Fibroblast of peridontal ligament (primary cell): ENCODE measurements around the gene WNT5A.
A peak's percentile ranks its signal among the peaks of the same experiment; 100 is the strongest.

Source experiments
- DNase-seq: peaks from one replicate; pipeline ENCODE4 v3.0.0-alpha.2; 2010; ENCODE audit errors: extremely low read depth

Gene WNT5A

GRCh38 chr3:55481744-55482495 lies 5.2 kb downstream of the WNT5A start:
- DNase-seq = no peak

GRCh38 chr3:55480911-55481743 lies 6.0 kb downstream of the WNT5A start:
- peak; percentile 80 for DNase-seq

- no peak for DNase-seq
These were observed 9.5 kb downstream of the WNT5A start for GRCh38 chr3:55477306-55478303.

- DNase-seq = peak; percentile 64
These were observed 10.6 kb downstream of the WNT5A start for GRCh38 chr3:55476515-55476914.

GRCh38 chr3:55474213-55474632 lies 12.9 kb downstream of the WNT5A start:
- DNase-seq = no peak

- DNase-seq = no peak
These were observed 13.3 kb downstream of the WNT5A start for GRCh38 chr3:55473788-55474187.

- no peak for DNase-seq
These were observed 15.4 kb downstream of the WNT5A start for GRCh38 chr3:55471522-55472280.

- no peak for DNase-seq
These were observed 16.0 kb downstream of the WNT5A start for GRCh38 chr3:55471084-55471483.

- DNase-seq = no peak
These were observed 17.1 kb downstream of the WNT5A start for GRCh38 chr3:55469957-55470526.

- DNase-seq = no peak
These were observed 18.9 kb downstream of the WNT5A start for GRCh38 chr3:55468251-55468650.

- DNase-seq = peak; percentile 79
These were observed 20.0 kb downstream of the WNT5A start for GRCh38 chr3:55467099-55467498.

GRCh38 chr3:55466526-55466925 lies 20.6 kb downstream of the WNT5A start:
- no peak for DNase-seq

- DNase-seq = peak; percentile 62
These were observed 25.2 kb downstream of the WNT5A start for GRCh38 chr3:55461896-55462295.

- DNase-seq = no peak
These were observed 27.3 kb downstream of the WNT5A start for GRCh38 chr3:55459838-55460237.

- no peak for DNase-seq
These were observed 28.8 kb downstream of the WNT5A start for GRCh38 chr3:55458181-55458790.

GRCh38 chr3:55455915-55456314 lies 31.2 kb downstream of the WNT5A start:
- DNase-seq = no peak

- no peak for DNase-seq
These were observed 32.5 kb downstream of the WNT5A start for GRCh38 chr3:55454611-55455010.

GRCh38 chr3:55453886-55454496 lies 33.1 kb downstream of the WNT5A start:
- no peak for DNase-seq

GRCh38 chr3:55452886-55453285 lies 34.2 kb downstream of the WNT5A start:
- DNase-seq = no peak

- DNase-seq = no peak
These were observed 37.6 kb downstream of the WNT5A start for GRCh38 chr3:55449527-55449926.
